GM21515 (cell line): ENCODE measurements around the gene KCTD5.
"Not testable (repeated sequence)": the region's sequence is repeated elsewhere in the genome, so short reads cannot be mapped to it uniquely, and the experiment has no call there.

Source experiments
- ATAC-seq: cut with Tn5 transposase; IDR thresholded peaks from one replicate; pipeline ENCODE4 v1.9.1; 2021; ENCODE audit not compliant: unreplicated experiment

The KCTD5 gene

GRCh38 chr16:2696601-2697250 is 14.4 kb downstream of the KCTD5 start:
- not testable (repeated sequence) for ATAC-seq

DNA sequence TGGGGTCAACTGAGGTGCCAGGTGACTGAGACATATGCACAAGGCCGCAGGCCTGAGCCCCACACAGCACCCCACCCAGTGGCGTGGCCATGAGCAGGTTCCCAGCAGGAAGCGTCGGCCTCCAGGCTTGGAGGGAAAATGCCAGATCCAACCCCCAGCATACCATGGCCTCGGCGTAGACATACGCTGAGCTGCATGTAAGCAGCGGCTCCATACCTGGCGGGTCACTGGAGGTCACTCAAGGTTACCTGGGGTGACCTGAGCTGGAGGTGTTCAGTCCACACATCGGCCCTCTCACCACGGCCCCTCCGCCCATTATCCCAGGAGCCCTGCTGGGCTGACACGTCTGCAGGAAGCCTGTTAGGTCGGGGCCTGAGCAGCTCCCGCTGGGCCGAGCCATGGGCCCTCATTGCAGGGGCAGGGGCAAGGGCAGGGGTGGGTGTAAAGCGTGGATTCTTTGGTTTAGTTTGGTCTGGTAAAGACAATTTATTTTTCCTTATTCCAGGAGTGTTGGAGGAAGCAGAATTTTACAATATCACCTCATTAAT is 15.2 kb downstream of the KCTD5 start:
- no peak for ATAC-seq

GRCh38 chr16:2698103-2698870 is 16.0 kb downstream of the KCTD5 start:
- no peak for ATAC-seq

DNA sequence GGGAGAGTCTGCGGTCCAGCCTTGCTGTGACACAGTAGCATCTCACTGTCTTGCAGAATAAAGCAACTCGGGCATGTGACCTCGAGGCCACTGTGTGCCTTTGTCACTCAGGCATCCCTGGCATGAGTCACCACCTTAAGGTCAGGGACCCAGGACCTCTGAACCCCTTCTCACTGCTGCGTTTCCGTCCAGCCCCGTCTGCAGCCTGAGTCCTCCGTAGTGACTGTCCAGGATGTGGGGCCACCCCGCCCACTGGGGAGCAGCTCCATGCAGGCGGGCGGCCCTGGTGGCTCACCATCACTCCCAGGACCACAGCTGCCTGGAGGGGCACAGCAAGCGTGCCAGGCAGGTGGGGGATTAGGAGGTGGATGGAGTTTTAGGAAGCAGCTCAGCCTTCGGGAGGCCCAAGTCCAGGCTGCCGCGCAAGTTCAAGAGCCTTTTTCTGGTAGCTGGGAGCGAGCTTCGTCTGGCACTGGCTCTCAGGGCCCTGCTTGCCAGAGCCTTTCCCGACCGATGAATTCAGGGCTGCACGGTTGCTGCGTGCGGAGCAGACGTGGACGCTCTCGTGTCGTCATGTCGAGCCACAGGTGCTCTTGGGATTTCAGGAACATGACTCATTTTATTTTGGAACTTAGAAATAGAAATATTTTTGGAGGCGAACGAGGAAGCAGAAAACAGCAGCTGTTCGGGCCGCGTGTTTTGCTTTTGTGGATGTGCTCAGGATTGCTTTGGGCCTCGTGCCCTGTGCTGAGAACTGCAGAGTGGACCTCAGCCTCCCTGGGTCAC is 16.8 kb downstream of the KCTD5 start:
- no peak for ATAC-seq

DNA sequence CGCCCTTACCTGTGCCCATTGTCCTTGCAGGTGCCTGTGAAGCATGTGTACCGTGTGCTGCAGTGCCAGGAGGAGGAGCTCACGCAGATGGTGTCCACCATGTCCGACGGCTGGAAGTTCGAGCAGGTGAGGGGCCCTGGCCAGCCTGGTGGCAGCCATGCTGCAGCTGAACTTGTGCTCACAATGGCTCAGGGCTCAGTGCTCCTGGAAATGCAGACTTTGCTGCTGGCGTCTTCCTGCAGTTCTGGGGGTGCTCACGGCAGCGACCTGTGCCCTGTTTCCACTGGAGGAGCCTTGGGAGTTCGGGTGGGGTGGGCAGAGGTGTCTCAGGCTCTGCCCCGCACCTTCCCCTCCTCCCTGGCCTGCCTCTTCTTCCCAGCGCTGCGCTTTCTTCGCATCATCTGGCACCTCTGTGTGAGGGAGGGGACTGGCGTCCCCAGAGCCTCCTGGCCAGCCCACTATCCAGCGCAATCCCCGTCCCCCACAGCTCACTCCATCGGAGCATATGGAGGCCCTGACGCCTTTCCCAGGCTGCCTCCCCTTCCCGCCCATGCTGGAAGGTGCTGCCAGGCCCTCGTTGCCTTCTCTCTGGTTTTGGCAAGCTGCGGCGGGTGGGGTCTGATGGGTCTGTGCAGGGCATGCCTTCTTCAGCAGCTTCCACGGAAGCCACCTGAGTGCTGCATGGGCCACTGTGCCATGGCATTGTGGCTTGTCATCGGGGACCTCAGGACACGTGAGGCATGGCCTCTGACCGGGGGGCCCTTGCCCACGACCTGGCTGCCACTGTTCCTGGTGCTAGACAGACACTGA is 17.7 kb downstream of the KCTD5 start:
- no peak for ATAC-seq

DNA sequence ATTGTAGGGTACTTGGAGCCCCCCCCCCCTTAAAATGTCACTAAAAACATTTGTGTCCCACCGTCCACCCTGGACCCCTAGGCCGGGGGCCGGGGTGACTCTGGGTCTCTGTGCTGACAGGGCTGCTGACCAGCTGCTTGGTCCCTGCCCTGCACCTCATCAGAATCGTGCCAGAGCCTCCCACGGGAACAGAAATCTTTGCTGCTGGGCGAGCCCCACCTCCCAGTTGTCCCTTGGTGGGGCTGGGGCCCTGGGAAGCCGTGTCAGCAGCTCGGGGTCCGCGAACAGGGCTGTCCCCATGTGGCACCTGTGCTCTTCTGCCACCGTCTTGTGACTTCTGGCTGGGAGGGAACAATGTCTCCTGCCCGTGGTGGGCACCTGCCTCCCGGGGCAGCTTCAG is 18.5 kb downstream of the KCTD5 start:
- no peak for ATAC-seq

DNA sequence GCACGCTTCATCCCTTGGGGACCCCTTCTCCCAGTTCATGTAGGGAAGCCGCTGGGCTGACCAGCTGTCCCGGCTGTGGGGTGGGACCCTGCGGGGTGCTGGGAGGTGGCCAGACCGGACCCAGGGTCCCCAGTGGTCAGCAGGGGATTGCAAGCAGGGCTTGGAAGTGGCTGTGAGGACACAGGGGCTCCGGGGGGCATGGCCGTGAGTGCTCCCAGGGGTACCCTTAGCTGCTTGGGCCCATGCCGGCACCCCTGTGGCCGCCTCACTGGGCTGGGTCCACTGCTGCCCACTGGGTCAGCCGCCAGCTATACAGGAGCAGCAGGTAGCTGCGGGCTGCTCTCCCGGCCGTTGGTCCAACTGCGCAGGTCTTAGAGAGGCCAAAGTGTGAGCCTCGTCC is 18.9 kb downstream of the KCTD5 start:
- no peak for ATAC-seq

- no peak for ATAC-seq
Observed at GRCh38 chr16:2701713-2702437, 19.6 kb downstream of the KCTD5 start.

DNA sequence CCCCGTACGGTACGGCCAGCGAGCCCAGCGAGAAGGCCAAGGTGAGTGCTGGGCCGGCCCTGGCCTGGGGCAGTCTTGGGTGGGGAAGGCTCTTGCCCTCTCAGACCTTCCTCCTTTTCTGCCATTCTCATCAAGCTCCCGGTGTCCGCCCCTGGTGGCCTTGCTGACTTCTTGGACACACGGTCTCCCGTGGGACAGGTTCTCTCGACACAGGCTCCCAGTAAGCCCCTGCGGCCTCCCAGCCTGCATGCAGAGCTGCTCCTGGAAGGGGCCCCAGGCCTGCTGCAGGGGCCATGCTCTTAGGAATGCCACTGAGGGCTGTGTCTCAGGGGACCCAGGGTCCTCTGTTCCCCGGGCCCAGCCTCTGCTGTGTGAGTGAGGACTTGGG is 20.1 kb downstream of the KCTD5 start:
- ATAC-seq = no peak

DNA sequence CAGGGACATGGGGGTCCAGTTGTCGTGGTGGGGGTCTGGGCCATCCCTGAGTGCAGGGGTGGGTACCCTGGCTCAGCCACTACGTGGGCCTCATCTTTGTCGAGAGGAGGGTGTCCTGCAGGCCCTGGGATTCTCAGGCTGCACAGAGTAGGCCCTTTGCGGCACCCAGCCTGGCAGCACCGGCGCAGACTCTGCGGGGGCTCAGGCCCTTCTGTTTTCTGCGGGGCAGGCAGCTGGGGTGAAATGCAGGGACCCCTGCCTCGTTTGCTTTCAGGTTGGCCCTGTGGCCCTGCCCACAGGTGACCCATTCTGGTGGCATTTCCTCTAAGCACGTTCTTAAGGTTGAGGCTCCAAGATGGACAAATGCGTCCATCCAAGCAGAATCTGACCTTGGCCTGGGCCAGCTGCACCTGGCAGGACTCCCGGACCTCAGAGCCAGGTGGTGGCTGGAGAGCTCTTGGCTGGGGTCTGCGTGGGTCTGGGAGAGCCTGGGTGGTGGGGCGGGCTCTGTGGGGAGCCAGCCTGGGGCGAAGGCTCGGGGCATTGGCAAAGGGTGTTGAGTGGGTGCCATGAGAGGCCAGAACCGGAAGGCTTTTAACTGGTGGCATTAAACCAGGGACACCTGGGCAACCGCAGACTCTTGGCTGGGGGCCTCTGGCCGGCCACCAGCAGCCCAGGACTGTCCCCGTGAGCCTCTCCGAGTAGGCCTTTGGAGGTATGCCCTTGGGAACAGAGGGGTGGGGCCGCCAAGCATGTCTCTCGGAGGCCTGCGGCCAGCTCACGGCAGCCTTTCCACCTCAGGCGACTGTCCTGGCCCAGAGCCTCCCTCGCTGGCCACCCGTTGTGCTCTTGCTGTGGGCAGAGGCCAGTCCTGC is 20.8 kb downstream of the KCTD5 start:
- no peak for ATAC-seq

DNA sequence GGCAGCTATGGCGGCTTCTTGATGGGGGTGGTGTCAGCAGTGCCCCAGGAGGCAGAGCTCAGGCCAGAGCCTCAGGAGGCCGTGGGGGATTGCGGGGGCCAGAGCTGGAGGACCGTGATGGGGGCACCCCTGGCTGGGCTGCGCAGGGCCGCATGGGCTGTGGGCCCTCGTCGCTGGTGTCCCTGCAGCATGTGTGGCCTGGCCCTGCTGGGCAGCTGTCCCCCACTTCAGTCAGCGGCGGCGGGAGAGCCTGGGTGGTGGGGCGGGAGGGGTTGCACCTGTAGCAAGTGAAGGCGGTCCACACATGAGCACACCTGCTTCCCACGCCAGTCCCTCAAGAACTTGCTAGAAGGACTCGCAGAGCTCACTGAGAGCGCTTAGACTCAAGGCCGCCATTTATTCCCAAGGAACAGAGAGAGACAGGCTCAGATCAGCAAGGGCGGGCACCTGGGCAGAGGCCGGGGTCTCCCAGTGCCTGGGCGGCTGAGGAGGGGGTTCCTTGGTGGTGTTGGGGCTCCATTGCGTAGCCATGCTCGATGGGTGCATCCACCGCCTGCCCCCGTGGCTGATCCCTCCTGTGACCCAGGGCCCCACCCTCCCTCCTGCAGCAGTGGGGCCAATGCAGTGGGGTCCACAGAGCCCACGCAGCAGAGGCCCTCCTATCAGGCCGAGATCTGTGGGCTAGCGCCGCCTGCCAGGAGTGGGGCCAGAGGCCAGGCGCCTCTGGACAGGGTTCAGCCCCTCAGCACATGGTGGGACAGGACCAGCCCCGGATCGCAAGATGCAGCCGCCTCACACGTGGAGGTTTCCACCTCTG is 22.1 kb downstream of the KCTD5 start:
- ATAC-seq = no peak

GRCh38 chr16:2704983-2705275 is 22.6 kb downstream of the KCTD5 start:
- no peak for ATAC-seq

DNA sequence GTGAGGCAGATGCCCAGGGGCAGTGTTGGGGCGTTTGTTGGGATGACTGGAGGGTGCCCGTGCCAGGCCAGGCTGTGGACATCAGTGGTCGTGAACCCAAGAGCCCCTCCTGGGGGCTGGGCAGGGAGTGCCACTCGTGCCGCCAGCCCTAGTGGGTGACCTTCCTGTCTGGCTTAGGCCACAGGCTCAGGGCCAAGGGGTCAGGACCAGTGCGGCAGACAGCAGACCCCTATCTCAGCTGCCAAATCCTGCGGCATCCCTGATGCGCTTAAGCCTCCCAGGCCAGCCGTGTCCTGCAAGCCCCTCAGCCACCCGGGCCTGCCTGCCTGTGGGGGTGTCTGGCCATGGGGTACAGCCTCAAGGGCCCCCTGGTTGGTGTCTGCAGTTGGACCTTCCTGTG is 23.0 kb downstream of the KCTD5 start:
- ATAC-seq = no peak

DNA sequence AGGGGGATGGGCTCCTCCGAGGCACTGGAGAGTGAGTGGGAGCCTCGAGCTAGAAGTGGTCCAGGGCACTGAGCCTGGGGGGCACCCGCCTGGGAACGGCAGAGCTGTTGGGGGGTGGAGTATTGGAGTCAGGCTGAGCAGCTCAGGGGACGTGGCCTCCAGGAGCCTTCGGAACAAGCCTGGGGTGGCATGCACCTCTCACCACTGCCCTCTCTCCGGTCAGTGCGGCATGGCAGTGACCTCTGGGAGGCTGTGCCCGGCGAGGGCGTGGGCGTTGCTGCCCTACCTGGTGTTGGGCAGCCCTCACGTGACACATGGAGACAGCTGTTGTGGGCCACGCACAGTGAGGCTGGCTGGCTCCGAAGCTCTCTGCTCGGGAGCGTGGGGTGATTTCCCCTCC is 23.8 kb downstream of the KCTD5 start:
- no peak for ATAC-seq

GRCh38 chr16:2706611-2707311 is 24.4 kb downstream of the KCTD5 start:
- no peak for ATAC-seq

DNA sequence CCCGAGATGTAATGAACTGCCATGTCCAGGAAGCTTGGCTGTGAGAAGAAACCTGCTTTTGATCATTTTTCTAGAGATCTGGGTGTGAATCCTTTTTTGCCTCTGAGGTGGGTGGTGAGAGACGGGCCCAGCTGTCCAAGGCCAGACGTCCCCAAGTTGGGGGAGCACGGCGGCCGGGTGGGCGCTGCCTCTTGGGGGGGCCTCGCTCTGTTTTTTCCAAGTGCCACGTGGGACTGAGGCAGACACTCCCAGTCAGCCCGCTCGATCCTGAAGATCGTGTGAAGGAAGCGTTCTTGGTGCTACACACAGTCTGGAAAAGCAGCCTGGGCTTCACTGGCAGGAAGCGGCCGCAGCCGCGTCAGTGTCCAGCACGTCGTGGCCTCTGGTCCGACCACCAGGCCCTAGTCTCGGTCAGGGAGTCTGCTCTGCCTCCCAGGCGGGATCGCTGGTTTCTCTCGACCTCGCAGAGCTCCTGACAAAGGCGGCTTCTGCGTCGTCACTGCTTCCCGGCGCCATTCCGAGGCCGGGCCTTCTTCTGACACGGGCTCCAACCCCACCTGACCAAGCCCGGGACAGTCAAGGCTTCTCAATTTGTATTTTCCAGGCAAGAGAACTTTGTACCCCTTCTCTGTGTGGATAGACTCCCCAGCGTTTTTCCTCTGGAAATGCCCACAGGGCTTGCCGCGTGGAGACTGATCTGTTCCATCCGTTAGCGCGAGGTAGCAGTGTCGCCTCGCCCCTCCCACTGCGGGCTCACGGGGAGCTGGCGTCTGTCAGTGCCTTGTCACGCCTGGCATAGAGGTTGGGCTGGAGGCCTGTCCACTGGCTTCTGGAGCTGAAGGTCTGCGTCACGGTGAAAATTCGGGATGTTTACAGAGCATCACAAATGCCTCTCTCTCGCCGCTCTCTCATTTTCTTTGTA is 25.3 kb downstream of the KCTD5 start:
- ATAC-seq = no peak

DNA sequence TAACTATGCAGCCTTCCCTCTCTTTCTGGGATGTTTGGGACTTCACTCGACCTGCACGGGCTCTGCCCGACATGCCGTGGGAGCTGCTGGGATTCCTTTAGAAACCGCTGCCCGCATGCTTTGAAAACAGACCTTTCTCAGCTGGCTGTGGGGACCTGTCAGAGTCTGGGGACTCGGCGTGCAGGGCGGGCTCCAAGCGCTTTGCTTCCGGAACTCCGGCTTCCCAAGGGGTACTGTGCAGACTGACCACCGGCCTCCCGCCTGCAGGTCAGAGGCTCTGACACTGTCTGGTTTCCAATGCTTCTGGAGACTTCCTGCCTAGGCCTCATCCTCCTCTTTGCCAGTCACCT is 25.9 kb downstream of the KCTD5 start:
- ATAC-seq = no peak
